Activated gamma-delta T cell treated with anti-CD3 and anti-CD28 coated beads, Interleukin-2, amount 50 U/mL, for 16 hours (primary cell): ENCODE results near the gene FOXD4L5.
"Not testable (repeated sequence)": the region's sequence is repeated elsewhere in the genome, so short reads cannot be mapped to it uniquely, and the experiment has no call there.

Experiments
- DNase-seq: peaks from one replicate; pipeline ENCODE4 v3.0.0-alpha.2; 2020; ENCODE audit warnings: low read depth

The FOXD4L5 gene

GRCh38 chr9:65285109-65285508 is at the start of gene FOXD4L5:
Gene FOXD4L5, minus strand, starts transcription at chr9:65285209. Its CDS starts 832 bp downstream, at chr9:65284377.
- not testable (repeated sequence) for DNase-seq

- not testable (repeated sequence) for DNase-seq
Measured at GRCh38 chr9:65283943-65284342, 1.1 kb downstream of the FOXD4L5 start.

GRCh38 chr9:65282976-65283375 is 2.0 kb downstream of the FOXD4L5 start:
- DNase-seq, result not testable (repeated sequence)
